ENCODE data around the gene METTL27. TPM values are rescaled to one million over a fixed set of nuclear protein-coding genes. Genes with fewer than 3 reads are reported as not detected.
"Not testable (repeated sequence)": the region's sequence is repeated elsewhere in the genome, so short reads cannot be mapped to it uniquely, and the experiment has no call there.

The METTL27 gene
- total RNA-seq, 2 experiments from 2014 or later: 1.7 to 2.3 TPM

DNA sequence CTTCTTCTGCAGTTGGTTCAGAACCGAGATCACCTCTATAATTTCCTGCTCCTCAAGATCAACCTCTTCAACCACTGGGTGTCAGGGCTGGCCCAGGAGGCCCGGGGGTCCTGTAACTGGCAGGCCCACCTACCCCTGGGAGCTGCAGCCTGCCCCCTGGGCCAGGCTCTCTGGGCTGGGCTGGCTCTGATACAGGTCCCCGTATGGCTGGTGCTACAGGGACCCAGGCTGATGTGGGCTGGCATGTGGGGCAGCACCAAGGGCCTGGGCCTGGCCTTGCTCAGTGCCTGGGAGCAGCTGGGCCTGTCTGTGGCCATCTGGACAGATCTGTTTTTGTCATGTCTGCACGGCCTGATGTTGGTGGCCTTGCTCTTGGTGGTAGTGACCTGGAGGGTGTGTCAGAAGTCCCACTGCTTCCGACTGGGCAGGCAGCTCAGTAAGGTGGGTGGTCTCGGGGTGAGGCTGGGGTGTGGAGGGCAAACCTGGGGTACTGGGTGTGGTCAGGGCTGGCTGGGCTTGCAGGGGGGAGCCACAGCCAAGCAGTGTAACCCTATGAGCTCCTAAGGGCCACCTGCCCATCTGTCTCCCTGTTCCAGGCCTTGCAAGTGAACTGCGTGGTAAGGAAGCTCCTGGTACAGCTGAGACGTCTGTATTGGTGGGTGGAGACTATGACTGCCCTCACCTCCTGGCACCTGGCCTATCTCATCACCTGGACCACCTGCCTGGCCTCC, 22.8 kb upstream of the METTL27 start:
- Mint-ChIP-seq H3K27me3 (no peaks in the 10 kb centered on the region), H3K36me3 (no peaks in the 10 kb centered on the region), H3K4me3 (no peak overlapping the region), H3K9me3 (no peaks in the 10 kb centered on the region), H3K27ac (no peak overlapping the region), H3K4me1 (ENCODE audit: low read depth) (no peaks in the 10 kb centered on the region)
- POLR2A ChIA-PET: no interaction called here
- DNase-seq: no peak
- intact Hi-C loops (cut with micrococcal nuclease): no loop called here
- CTCF ChIA-PET: interaction anchor here (0.9 to 1.3 kb wide), 7 partner anchors 53 to 163 kb away, joined by 3 to 5 read pairs (median 3); no protein-coding TSS in a partner anchor

GRCh38 chr7:73861305-73861704, 19.0 kb upstream of the METTL27 start:
- POLR2A ChIA-PET: no interaction called here
- Mint-ChIP-seq H3K4me1 (ENCODE audit: low read depth) (no peaks in the 10 kb centered on the region), H3K4me3 (no peak overlapping the region), H3K36me3 (no peaks in the 10 kb centered on the region), H3K27ac (no peak overlapping the region), H3K9me3 (peaks cover 3% of the 10 kb centered on the region), H3K27me3 (peaks cover 11% of the 10 kb centered on the region)
- CTCF ChIA-PET: no interaction called here
- DNase-seq: no peak
- intact Hi-C loops (cut with micrococcal nuclease): no loop called here

DNA sequence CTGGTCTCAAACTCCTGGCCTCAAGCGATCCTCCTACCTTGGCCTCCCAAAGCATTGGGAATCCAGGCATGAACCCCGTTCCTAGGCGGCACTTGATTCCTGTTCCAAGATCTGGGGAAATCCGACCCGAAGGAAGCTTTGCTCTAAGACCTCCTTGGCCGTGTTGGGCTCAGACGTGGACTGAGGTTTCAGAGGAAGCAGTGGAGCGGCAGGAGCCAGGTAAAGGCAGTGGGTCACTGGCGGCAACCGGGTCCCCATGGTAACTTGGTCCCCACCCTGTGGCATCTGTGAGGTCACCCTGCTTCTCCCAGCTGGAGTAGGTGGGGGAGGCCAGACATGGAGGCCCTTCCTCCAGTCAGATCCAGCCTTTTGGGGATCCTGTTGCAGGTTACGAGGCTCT, 18.5 kb upstream of the METTL27 start, which contains the start of gene TMEM270:
Gene TMEM270 (plus strand): TSS at position 301 of the 400 bp plus-strand sequence. CDS start 36 bp downstream, at position 337.
- CTCF ChIA-PET: no interaction called here
- no peaks in the 10 kb centered on the region for H3K36me3 Mint-ChIP-seq

GRCh38 chr7:73858807-73859206, 16.5 kb upstream of the METTL27 start:
- CTCF ChIA-PET: interaction anchor here (0.6 kb wide), 1 partner anchor 37 kb away, joined by 3 read pairs; no protein-coding TSS in a partner anchor
- H3K27ac Mint-ChIP-seq: no peak overlapping the region
- peaks cover 20% of the 10 kb centered on the region for H3K27me3 Mint-ChIP-seq
- no peak for DNase-seq
- H3K4me3 Mint-ChIP-seq: no peak overlapping the region
- POLR2A ChIA-PET: no interaction called here
- intact Hi-C loops (cut with micrococcal nuclease): no loop called here
- H3K36me3 Mint-ChIP-seq: no peaks in the 10 kb centered on the region
- peaks cover 3% of the 10 kb centered on the region for H3K9me3 Mint-ChIP-seq
- peaks cover 8% of the 10 kb centered on the region for H3K4me1 Mint-ChIP-seq (ENCODE audit: low read depth)

More for the DNA sequence above, 18.5 kb upstream of the METTL27 start, which contains the start of gene TMEM270:
- no peak within 1 kb of the TSS for H3K27ac Mint-ChIP-seq
- H3K9me3 Mint-ChIP-seq: peaks cover 3% of the 10 kb centered on the region
- intact Hi-C loops (cut with micrococcal nuclease): no loop called here
- no peak for DNase-seq
- no peak within 1 kb of the TSS for H3K4me3 Mint-ChIP-seq
- H3K27me3 Mint-ChIP-seq: peaks cover 11% of the 10 kb centered on the region
- POLR2A ChIA-PET: no interaction called here
- peaks cover under 1% of the 10 kb centered on the region for H3K4me1 Mint-ChIP-seq (ENCODE audit: low read depth)

GRCh38 chr7:73856941-73857340, 14.6 kb upstream of the METTL27 start:
- Mint-ChIP-seq H3K27me3 (peaks cover 23% of the 10 kb centered on the region), H3K4me3 (no peak overlapping the region), H3K36me3 (no peaks in the 10 kb centered on the region), H3K9me3 (peaks cover 3% of the 10 kb centered on the region), H3K27ac (no peak overlapping the region), H3K4me1 (ENCODE audit: low read depth) (peaks cover 14% of the 10 kb centered on the region)
- POLR2A ChIA-PET: no interaction called here
- intact Hi-C loops (cut with micrococcal nuclease): no loop called here
- DNase-seq: no peak
- CTCF ChIA-PET: interaction anchor here (1.3 to 5.8 kb wide), 5 partner anchors 11 to 250 kb away, joined by 3 to 97 read pairs (median 5); no protein-coding TSS in a partner anchor

DNA sequence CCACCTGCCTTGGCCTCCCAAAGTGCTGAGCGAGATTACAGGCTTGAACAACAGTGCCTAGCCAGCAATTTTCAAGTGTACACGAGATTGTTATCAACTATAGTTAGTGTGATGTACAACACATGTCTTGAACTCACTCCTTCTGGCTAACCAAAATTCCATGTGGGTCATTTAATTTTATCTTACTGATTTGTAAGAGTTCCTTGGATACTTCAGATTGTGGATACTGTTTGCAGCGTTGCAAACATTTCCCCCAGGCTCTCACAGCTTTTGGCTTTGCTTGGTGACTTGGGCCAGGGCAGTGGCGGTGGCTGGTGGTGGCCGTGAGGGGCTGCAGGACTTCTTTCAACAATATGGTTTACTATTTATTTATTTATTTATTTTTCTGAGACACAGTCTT, 10.2 kb upstream of the METTL27 start:
- Mint-ChIP-seq H3K4me1 (ENCODE audit: low read depth) (peaks cover 30% of the 10 kb centered on the region), H3K9me3 (no peaks in the 10 kb centered on the region), H3K27me3 (peaks cover 13% of the 10 kb centered on the region), H3K36me3 (no peaks in the 10 kb centered on the region), H3K4me3 (no peak overlapping the region), H3K27ac (no peak overlapping the region)
- no peak for DNase-seq
- ChIA-PET POLR2A (no interaction called here), CTCF (interaction anchor here (5.8 kb wide), 1 partner anchor 40 kb away, joined by 97 read pairs; no protein-coding TSS in a partner anchor)
- intact Hi-C loops (cut with micrococcal nuclease): loop anchor here (5.0 kb wide), 2 partner anchors 135 to 245 kb away; partner anchors contain the start of gene STX1A

GRCh38 chr7:73851410-73852338, 9.4 kb upstream of the METTL27 start:
- peak overlapping the region; percentile 45 for H3K27ac Mint-ChIP-seq
- H3K4me1 Mint-ChIP-seq (ENCODE audit: low read depth): peaks cover 30% of the 10 kb centered on the region
- H3K9me3 Mint-ChIP-seq: no peaks in the 10 kb centered on the region
- CTCF ChIA-PET: interaction anchor here (1.2 to 5.8 kb wide), 2 partner anchors 25 to 40 kb away, joined by 4 to 97 read pairs; no protein-coding TSS in a partner anchor
- no peaks in the 10 kb centered on the region for H3K36me3 Mint-ChIP-seq
- no peak overlapping the region for H3K4me3 Mint-ChIP-seq
- intact Hi-C loops (cut with micrococcal nuclease): loop anchor here (1.0 to 5.0 kb wide), 5 partner anchors 9 to 244 kb away; partner anchors contain the start of genes ABHD11, METTL27 and STX1A
- POLR2A ChIA-PET: no interaction called here
- DNase-seq: peak; percentile 55
- H3K27me3 Mint-ChIP-seq: peaks cover 13% of the 10 kb centered on the region

GRCh38 chr7:73850781-73851207, 8.5 kb upstream of the METTL27 start:
- intact Hi-C loops (cut with micrococcal nuclease): loop anchor here (1.0 to 5.0 kb wide), 5 partner anchors 8 to 243 kb away; partner anchors contain the start of genes ABHD11, METTL27 and STX1A
- Mint-ChIP-seq H3K4me1 (ENCODE audit: low read depth) (peaks cover 29% of the 10 kb centered on the region), H3K36me3 (no peaks in the 10 kb centered on the region), H3K4me3 (no peak overlapping the region), H3K27ac (no peak overlapping the region), H3K27me3 (peaks cover 11% of the 10 kb centered on the region), H3K9me3 (no peaks in the 10 kb centered on the region)
- ChIA-PET CTCF (interaction anchor here (0.6 to 1.2 kb wide), 4 partner anchors 24 to 244 kb away, joined by 3 to 5 read pairs (median 4); no protein-coding TSS in a partner anchor), POLR2A (no interaction called here)
- DNase-seq: no peak

- no peaks in the 10 kb centered on the region for H3K9me3 Mint-ChIP-seq
- H3K4me3 Mint-ChIP-seq: no peak overlapping the region
- POLR2A ChIA-PET: no interaction called here
- no peak for DNase-seq
- H3K27ac Mint-ChIP-seq: no peak overlapping the region
- H3K27me3 Mint-ChIP-seq: no peaks in the 10 kb centered on the region
- intact Hi-C loops (cut with micrococcal nuclease): loop anchor here (10.0 kb wide), 1 partner anchor 327 kb away; the partner anchor contains the start of gene EIF4H
- no peaks in the 10 kb centered on the region for H3K36me3 Mint-ChIP-seq
- CTCF ChIA-PET: no interaction called here
- peaks cover 22% of the 10 kb centered on the region for H3K4me1 Mint-ChIP-seq (ENCODE audit: low read depth)
Measured at GRCh38 chr7:73847941-73848723, 5.8 kb upstream of the METTL27 start.

- POLR2A ChIA-PET; H3K4me3 Mint-ChIP-seq; CTCF ChIA-PET; H3K4me1 Mint-ChIP-seq (ENCODE audit: low read depth); H3K36me3 Mint-ChIP-seq; H3K9me3 Mint-ChIP-seq; H3K27me3 Mint-ChIP-seq; H3K27ac Mint-ChIP-seq; DNase-seq: not testable (repeated sequence)
- intact Hi-C loops (cut with micrococcal nuclease): loop anchor here (10.0 kb wide), 1 partner anchor 329 kb away; the partner anchor contains the start of gene EIF4H
Measured at GRCh38 chr7:73845701-73846195, 3.4 kb upstream of the METTL27 start.

DNA sequence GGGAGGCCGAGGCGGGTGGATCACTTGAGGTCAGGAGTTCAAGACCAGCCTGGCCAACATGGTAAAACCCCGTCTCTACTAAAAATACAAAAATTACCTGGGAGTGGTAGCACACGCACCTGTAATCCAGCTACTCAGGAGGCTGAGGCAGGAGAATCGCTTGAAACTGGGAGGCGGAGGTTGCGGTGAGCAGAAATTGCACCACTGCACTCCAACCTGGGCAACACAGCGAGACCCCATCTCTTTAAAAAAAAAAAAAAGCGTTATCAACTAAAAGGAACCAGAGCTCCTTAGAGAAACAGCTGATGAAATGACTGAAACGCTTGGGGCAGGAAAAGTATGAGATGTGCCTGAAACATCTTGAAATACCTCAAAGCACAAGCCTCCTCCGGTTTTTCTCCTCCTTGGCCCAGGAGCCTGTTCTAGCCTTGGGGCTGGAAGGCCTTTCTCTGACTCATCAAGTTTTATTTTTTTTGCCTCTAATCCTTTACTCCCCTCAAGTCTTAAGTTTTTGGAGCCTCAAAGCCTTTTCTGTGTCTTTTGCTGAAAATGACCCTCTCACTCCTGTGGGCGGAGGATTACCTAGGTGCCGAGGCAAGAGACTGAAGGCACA, 2.6 kb upstream of the METTL27 start:
- Mint-ChIP-seq H3K36me3 (no peaks in the 10 kb centered on the region), H3K27ac (no peak overlapping the region), H3K27me3 (no peaks in the 10 kb centered on the region), H3K9me3 (no peaks in the 10 kb centered on the region), H3K4me3 (no peak overlapping the region), H3K4me1 (ENCODE audit: low read depth) (peaks cover 3% of the 10 kb centered on the region)
- ChIA-PET CTCF (interaction anchor here (1.2 kb wide), 1 partner anchor 12 kb away, joined by 6 read pairs; no protein-coding TSS in a partner anchor), POLR2A (no interaction called here)
- DNase-seq: no peak
- intact Hi-C loops (cut with micrococcal nuclease): loop anchor here (10.0 kb wide), 1 partner anchor 330 kb away; the partner anchor contains the start of gene EIF4H
